Astrocyte (in vitro differentiated cells and primary cell): ENCODE data around the gene ENOX2. TPM values are rescaled to one million over a fixed set of nuclear protein-coding genes. Genes with fewer than 3 reads are reported as not detected.

Experiments used
- DNase-seq: peaks from one replicate; pipeline ENCODE4 v3.0.0-alpha.2; 2010; ENCODE audit warnings: low read depth
- FAIRE-seq: peaks from 2 replicates; lab custom pipeline; 2011; peaks lifted over from hg19 to GRCh38; lab: Jason Lieb, UNC
- H2AFZ ChIP-seq: 2 replicates; pipeline ENCODE4 v1.6.0; 2012; ENCODE audit warnings: low read depth, low read length, inconsistent platforms
- H3K27ac ChIP-seq: 2 replicates; pipeline ENCODE4 v1.5.1; 2011; ENCODE audit warnings: low read depth, low read length, inconsistent platforms
- H3K27me3 ChIP-seq: 2 replicates; pipeline ENCODE4 v1.6.0; 2011; ENCODE audit warnings: low read length, inconsistent platforms; ENCODE audit not compliant: insufficient read depth
- H3K36me3 ChIP-seq: 2 replicates; pipeline ENCODE4 v1.5.1; 2011; ENCODE audit warnings: low read length, inconsistent platforms; ENCODE audit not compliant: insufficient read depth
- H3K4me1 ChIP-seq: 2 replicates; pipeline ENCODE4 v1.5.1; 2011; ENCODE audit warnings: low read length, inconsistent platforms; ENCODE audit not compliant: insufficient read depth
- H3K4me2 ChIP-seq: 2 replicates; pipeline ENCODE4 v1.6.0; 2012; ENCODE audit warnings: low read length, inconsistent platforms
- H3K4me3 ChIP-seq: 2 replicates; pipeline ENCODE4 v1.5.1; 2011; ENCODE audit warnings: low read depth, mild to moderate bottlenecking, low read length, inconsistent platforms; ENCODE audit not compliant: insufficient read depth
- H3K79me2 ChIP-seq: 2 replicates; pipeline ENCODE4 v1.6.0; 2012; ENCODE audit warnings: mild to moderate bottlenecking, low read length, inconsistent platforms; ENCODE audit not compliant: insufficient read depth
- H3K9ac ChIP-seq: 2 replicates; pipeline ENCODE4 v1.6.0; 2012; ENCODE audit warnings: mild to moderate bottlenecking, low read length, inconsistent platforms
- H3K9me3 ChIP-seq: 2 replicates; pipeline ENCODE4 v1.5.1; 2012; ENCODE audit warnings: low read depth, mild to moderate bottlenecking, low read length, inconsistent platforms; ENCODE audit not compliant: insufficient read depth
- H4K20me1 ChIP-seq: 2 replicates; pipeline ENCODE4 v1.6.0; 2012; ENCODE audit warnings: low read length, inconsistent platforms; ENCODE audit not compliant: insufficient read depth
- H3K27ac Mint-ChIP-seq: one replicate; pipeline ENCODE4 v1.8.0; 2021; ENCODE audit warnings: mild to moderate bottlenecking, mixed read lengths; ENCODE audit not compliant: unreplicated experiment
- H3K27me3 Mint-ChIP-seq: one replicate; pipeline ENCODE4 v1.8.0; 2021; ENCODE audit warnings: low read depth, mixed read lengths; ENCODE audit not compliant: unreplicated experiment
- H3K36me3 Mint-ChIP-seq: one replicate; pipeline ENCODE4 v1.8.0; 2021; ENCODE audit warnings: low read depth, mixed read lengths; ENCODE audit not compliant: unreplicated experiment
- H3K4me1 Mint-ChIP-seq: one replicate; pipeline ENCODE4 v1.8.0; 2021; ENCODE audit warnings: low read depth, mixed read lengths; ENCODE audit not compliant: unreplicated experiment
- H3K4me3 Mint-ChIP-seq: one replicate; pipeline ENCODE4 v1.8.0; 2021; ENCODE audit warnings: mild to moderate bottlenecking, moderate library complexity, mixed read lengths; ENCODE audit not compliant: unreplicated experiment
- H3K9me3 Mint-ChIP-seq: one replicate; pipeline ENCODE4 v1.8.0; 2021; ENCODE audit warnings: mild to moderate bottlenecking, mixed read lengths; ENCODE audit not compliant: unreplicated experiment
- CTCF ChIP-seq: IDR thresholded peaks from 2 replicates; pipeline ENCODE4 v1.5.1; 2011; ENCODE audit warnings: low read depth, mild to moderate bottlenecking, inconsistent platforms, low read length, moderate library complexity; ENCODE audit not compliant: insufficient read depth
- EZH2 ChIP-seq: IDR thresholded peaks from 2 replicates; pipeline ENCODE4 v1.6.1; 2012; ENCODE audit warnings: mild to moderate bottlenecking, low read length, inconsistent platforms; ENCODE audit not compliant: insufficient read depth
- total RNA-seq: library from RNA; stranded (reverse); gene quantifications from 2 replicates; pipeline ENCODE4 v1.2.1, GENCODE V29; 2021

ENOX2 gene
- total RNA-seq, 1 donor from 2014 or later: 9.4 TPM

GRCh38 chrX:130592204-130592603 lies 310.8 kb downstream of the ENOX2 start:
- H3K27ac ChIP-seq: no peak overlapping the region
- Mint-ChIP-seq H3K9me3 (no peaks in the 10 kb centered on the region), H3K27me3 (no peaks in the 10 kb centered on the region), H3K4me1 (no peaks in the 10 kb centered on the region), H3K4me3 (no peak overlapping the region), H3K36me3 (no peaks in the 10 kb centered on the region), H3K27ac (no peak overlapping the region)
- no peaks in the 10 kb centered on the region for H4K20me1 ChIP-seq
- no peaks in the 10 kb centered on the region for H3K9me3 ChIP-seq
- H3K27me3 ChIP-seq: no peaks in the 10 kb centered on the region
- no peaks in the 10 kb centered on the region for H3K36me3 ChIP-seq
- TF ChIP-seq EZH2 (no peak), CTCF (no peak)
- H2AFZ ChIP-seq: no peak overlapping the region
- no peaks in the 10 kb centered on the region for H3K4me1 ChIP-seq
- FAIRE-seq (peak; percentile 32), DNase-seq (no peak)
- H3K4me2 ChIP-seq: no peak overlapping the region
- no peak overlapping the region for H3K4me3 ChIP-seq
- no peaks in the 10 kb centered on the region for H3K79me2 ChIP-seq
- H3K9ac ChIP-seq: no peak overlapping the region

GRCh38 chrX:130578906-130579305 lies 324.1 kb downstream of the ENOX2 start:
- TF ChIP-seq CTCF (no peak), EZH2 (no peak)
- H3K27ac ChIP-seq: no peak overlapping the region
- H3K36me3 Mint-ChIP-seq: no peaks in the 10 kb centered on the region
- DNase-seq (no peak), FAIRE-seq (no peak)
- no peaks in the 10 kb centered on the region for H3K4me1 ChIP-seq
- no peaks in the 10 kb centered on the region for H3K27me3 Mint-ChIP-seq
- no peak overlapping the region for H3K4me3 ChIP-seq
- H3K4me1 Mint-ChIP-seq: no peaks in the 10 kb centered on the region
- no peaks in the 10 kb centered on the region for H3K9me3 ChIP-seq
- H3K9me3 Mint-ChIP-seq: no peaks in the 10 kb centered on the region
- no peak overlapping the region for H3K9ac ChIP-seq
- H3K27me3 ChIP-seq: no peaks in the 10 kb centered on the region
- H4K20me1 ChIP-seq: no peaks in the 10 kb centered on the region
- no peak overlapping the region for H3K4me2 ChIP-seq
- H3K36me3 ChIP-seq: no peaks in the 10 kb centered on the region
- H3K27ac Mint-ChIP-seq: no peak overlapping the region
- no peak overlapping the region for H2AFZ ChIP-seq
- H3K79me2 ChIP-seq: no peaks in the 10 kb centered on the region
- H3K4me3 Mint-ChIP-seq: no peak overlapping the region

GRCh38 chrX:130577431-130577830 lies 325.6 kb downstream of the ENOX2 start:
- no peaks in the 10 kb centered on the region for H3K4me1 Mint-ChIP-seq
- Histone ChIP-seq H3K4me1 (no peaks in the 10 kb centered on the region), H4K20me1 (no peaks in the 10 kb centered on the region), H3K79me2 (no peaks in the 10 kb centered on the region), H3K36me3 (no peaks in the 10 kb centered on the region), H2AFZ (no peak overlapping the region), H3K27ac (no peak overlapping the region), H3K9ac (no peak overlapping the region), H3K4me3 (no peak overlapping the region), H3K4me2 (no peak overlapping the region), H3K9me3 (no peaks in the 10 kb centered on the region), H3K27me3 (no peaks in the 10 kb centered on the region)
- TF ChIP-seq EZH2 (no peak), CTCF (no peak)
- no peak overlapping the region for H3K27ac Mint-ChIP-seq
- DNase-seq: no peak
- no peaks in the 10 kb centered on the region for H3K27me3 Mint-ChIP-seq
- H3K9me3 Mint-ChIP-seq: no peaks in the 10 kb centered on the region
- no peaks in the 10 kb centered on the region for H3K36me3 Mint-ChIP-seq
- no peak overlapping the region for H3K4me3 Mint-ChIP-seq
- FAIRE-seq: peak; percentile 13
